ENCODE results near the gene NINJ2.
A peak's percentile ranks its signal among the peaks of the same experiment; 100 is the strongest.

NINJ2 gene

DNA sequence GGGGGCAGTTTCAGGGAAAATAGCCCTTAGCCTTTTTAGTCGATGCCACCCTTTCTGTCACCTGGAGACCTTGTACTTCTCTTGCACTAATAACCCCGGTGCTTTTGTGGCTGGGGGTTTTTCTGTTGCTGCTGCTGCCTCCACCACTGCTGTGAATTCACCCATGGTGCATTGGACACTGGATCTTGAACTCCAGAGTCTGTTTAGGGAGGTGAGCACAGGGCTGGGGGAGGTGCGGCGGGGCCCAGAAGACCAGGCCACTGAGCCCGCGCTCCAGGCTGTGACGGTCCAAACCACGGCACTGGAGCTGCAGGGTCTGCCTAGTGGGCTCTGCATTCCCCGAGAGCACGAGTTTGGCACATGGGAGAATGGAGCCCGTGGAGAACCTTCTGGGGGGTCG lies 100.6 kb downstream of the NINJ2 start:
- Mint-ChIP-seq H3K27me3 (peaks cover 0 to 8% of the 10 kb centered on the region in 2 donors), H3K36me3 (no peaks in the 10 kb centered on the region), H3K27ac (no peak overlapping the region), H3K4me3 (peak overlapping the region; percentile 15 to 31), H3K9me3 (no peaks in the 10 kb centered on the region), H3K4me1 (peaks cover 31 to 36% of the 10 kb centered on the region in 2 donors)
- peak; percentile 28 to 45 for ATAC-seq (replicated peaks)
- DNase-seq, result no peak

DNA sequence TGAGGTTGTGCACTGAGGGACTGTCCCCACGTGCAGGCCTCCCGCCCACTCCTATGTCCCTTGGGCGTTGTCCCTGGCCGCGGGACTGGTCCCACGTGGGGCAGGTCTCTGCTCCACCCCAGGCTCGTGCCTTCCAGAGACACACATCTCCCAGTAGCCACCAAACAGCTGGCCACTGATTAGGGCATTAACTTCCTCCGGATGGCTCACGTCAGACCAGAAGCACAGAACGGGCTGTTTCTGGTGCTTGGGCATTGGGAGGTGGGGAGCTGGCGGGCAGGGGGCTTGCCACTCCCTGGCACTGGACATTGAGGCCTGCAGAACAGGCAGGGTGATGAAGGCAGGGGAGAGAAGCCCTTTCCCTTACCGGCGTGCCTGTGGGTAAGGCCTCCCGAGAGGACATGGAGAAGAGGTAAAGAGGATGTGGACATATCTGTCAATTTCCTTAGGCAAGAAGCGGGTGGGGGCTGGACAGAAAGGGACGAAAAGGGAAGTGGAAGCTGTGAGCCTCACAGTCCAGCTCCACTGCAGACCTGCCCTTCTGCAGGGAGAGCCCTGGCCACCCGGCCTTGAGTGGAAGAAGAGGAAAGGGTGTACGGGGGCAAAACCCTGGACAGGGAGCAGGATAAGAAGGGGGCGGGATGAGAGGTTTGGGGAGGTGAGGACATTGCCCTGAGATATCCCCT lies 101.2 kb downstream of the NINJ2 start:
- H3K4me1 Mint-ChIP-seq, result peaks cover 31 to 36% of the 10 kb centered on the region in 2 donors

DNA sequence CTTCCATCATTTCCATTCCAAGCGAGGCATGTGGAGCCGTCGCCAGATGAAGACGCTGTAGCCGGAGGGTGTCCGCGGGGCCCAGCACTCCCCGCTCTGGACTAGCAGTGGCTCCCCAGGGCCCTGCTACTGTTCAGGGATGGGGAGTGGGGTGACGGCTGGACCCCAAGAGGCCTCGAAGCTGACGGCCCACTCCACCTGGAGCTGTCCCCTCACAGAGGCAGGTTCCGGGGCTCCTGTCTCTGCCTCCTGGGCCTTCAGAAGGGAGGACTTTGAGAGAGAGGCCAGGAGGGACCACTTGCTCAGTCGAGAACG lies 101.9 kb downstream of the NINJ2 start:
- peaks cover 31 to 36% of the 10 kb centered on the region in 2 donors for H3K4me1 Mint-ChIP-seq
- ATAC-seq (replicated peaks), result no peak

More for the DNA sequence above, 101.2 kb downstream of the NINJ2 start:
- Mint-ChIP-seq H3K9me3 (no peaks in the 10 kb centered on the region), H3K4me3 (peak overlapping the region; percentile 58 to 63), H3K27me3 (peaks cover 0 to 8% of the 10 kb centered on the region in 2 donors), H3K27ac (no peak overlapping the region), H3K36me3 (no peaks in the 10 kb centered on the region)
- DNase-seq (no peak), ATAC-seq (replicated peaks) (peak; percentile 24 to 36)

DNA sequence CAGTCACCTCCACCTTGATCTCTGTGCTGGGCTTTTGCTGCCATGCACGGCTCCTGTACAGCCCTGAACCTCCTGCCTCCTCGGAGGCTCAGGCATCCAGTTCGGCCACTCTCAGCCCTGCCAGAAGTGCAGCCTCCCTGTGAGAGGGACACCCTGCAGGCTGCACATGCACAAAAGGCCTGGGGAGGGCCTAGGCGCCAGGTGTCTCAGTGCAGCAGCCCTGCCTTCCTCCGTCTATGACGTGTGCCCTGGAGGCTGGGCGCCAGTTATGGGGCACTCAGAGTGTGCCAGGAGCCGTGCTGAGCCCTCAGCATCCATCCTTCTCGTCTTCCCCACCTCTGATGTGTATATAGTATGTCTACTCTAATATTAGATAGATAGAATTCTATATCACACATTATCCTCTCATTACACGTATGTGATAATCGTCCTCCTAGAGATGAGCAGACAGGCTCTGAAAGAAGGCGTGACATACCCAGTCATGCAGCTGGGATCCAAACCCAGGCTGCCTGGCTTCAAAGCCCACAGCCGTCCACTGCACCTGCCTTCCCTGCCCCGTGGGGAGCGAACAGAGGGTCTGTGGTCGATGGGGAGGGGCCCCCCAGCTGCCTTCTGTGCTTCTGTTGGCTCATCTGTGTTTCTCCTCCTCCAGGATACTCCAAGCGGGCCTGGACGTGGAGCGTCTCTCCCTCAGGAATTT lies 102.4 kb downstream of the NINJ2 start:
- Mint-ChIP-seq H3K36me3 (no peaks in the 10 kb centered on the region), H3K4me3 (no peak overlapping the region), H3K27ac (no peak overlapping the region), H3K27me3 (peaks cover 0 to 8% of the 10 kb centered on the region in 2 donors), H3K4me1 (peaks cover 31 to 36% of the 10 kb centered on the region in 2 donors), H3K9me3 (no peaks in the 10 kb centered on the region)
- no peak for DNase-seq
- ATAC-seq (replicated peaks), result no peak

More for the DNA sequence above, 101.9 kb downstream of the NINJ2 start:
- H3K27me3 Mint-ChIP-seq, result peaks cover 0 to 8% of the 10 kb centered on the region in 2 donors
- DNase-seq, result no peak
- no peak overlapping the region for H3K4me3 Mint-ChIP-seq
- no peak overlapping the region for H3K27ac Mint-ChIP-seq
- H3K36me3 Mint-ChIP-seq, result no peaks in the 10 kb centered on the region
- H3K9me3 Mint-ChIP-seq, result no peaks in the 10 kb centered on the region

DNA sequence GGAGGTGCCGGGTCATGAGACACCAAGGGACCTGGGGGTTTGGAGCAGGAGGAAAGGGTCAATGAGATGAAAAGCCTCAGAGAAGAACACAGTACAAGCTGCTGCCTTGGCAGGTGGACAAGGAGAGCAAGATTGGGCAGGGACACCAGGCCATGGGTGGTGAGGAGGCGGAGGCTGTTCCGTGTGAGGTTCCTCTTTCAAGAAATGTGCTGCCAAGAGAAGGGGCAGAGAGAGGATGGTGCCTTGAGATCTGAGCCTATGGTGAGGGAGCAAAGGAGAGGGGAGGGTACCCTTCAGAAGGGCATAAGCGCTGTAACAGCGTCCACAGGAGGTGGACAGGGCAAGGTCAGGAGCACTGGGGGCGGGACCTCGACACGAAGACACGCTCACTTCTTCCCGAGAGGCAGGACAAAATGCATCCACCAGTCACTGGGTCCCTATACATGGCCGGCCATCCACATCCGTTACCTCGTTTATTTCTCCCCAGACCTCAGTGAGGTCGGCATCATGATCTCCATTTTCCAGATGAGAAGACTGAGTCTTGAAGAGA lies 103.3 kb downstream of the NINJ2 start:
- Mint-ChIP-seq H3K36me3 (no peaks in the 10 kb centered on the region), H3K27ac (peak overlapping the region; percentile 56)

DNA sequence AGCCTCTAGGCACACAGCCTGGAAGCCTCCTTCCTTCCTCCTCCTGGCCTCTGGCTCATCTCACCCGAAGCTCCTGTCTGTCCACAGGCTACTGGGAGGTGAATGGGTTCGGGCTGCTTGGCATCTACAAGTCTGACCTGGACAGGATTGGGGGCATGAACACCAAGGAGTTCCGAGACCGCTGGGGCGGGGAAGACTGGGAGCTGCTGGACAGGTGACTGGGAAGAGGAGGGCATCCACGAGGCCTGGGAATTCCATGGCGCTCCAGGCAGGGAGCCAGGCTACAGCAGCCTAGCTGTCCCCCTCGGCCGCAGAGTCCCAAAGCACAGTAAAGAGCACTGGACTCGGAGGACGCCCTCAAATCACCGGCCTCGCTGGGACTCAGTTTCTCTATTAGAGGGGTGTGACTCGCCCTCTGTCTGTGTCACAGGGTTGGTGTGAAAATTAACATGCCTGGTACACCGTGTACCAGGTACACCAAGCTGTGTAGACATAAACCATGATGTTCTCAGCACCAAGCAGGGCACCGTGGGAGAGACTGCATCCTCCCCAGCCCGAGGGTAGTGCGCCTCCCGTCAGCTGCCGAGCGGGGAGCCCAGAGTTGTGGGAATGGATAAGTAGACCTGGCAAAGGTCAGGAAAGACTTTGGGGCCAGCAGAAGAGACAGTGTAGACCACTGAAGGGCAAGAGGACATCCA lies 103.9 kb downstream of the NINJ2 start:
- peaks cover 0 to 8% of the 10 kb centered on the region in 2 donors for H3K27me3 Mint-ChIP-seq
- no peaks in the 10 kb centered on the region for H3K9me3 Mint-ChIP-seq
- peaks cover 30 to 35% of the 10 kb centered on the region in 2 donors for H3K4me1 Mint-ChIP-seq
- H3K4me3 Mint-ChIP-seq, result no peak overlapping the region
- ATAC-seq (replicated peaks) (no peak), DNase-seq (no peak)
- H3K27ac Mint-ChIP-seq, result peak overlapping the region; percentile 56
- H3K36me3 Mint-ChIP-seq, result no peaks in the 10 kb centered on the region

More for the DNA sequence above, 103.3 kb downstream of the NINJ2 start:
- DNase-seq (no peak), ATAC-seq (replicated peaks) (no peak)
- Mint-ChIP-seq H3K4me1 (peaks cover 31 to 36% of the 10 kb centered on the region in 2 donors), H3K4me3 (no peak overlapping the region), H3K27me3 (peaks cover 0 to 8% of the 10 kb centered on the region in 2 donors), H3K9me3 (no peaks in the 10 kb centered on the region)

DNA sequence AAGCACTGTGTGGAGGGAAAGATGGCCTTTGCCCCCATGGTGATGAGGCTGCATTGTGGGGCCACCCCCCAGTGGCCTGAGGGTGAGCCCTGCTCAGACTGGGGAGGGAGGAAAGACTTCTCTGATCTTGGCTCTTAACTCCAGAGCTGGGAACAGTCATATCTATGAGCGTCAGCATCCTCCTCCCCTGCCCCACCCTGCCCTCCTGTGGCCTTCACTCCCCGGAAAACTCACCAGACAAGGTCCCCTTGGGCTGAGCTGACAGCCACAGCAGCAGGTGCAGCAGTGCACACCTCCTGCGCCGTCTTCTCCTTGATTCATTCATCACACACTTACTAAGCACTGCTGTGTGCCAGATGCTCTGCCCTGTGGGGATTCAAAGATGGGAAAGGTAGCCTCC lies 104.7 kb downstream of the NINJ2 start:
- Mint-ChIP-seq H3K4me1 (peaks cover 24 to 31% of the 10 kb centered on the region in 2 donors), H3K4me3 (no peak overlapping the region), H3K9me3 (no peaks in the 10 kb centered on the region)

DNA sequence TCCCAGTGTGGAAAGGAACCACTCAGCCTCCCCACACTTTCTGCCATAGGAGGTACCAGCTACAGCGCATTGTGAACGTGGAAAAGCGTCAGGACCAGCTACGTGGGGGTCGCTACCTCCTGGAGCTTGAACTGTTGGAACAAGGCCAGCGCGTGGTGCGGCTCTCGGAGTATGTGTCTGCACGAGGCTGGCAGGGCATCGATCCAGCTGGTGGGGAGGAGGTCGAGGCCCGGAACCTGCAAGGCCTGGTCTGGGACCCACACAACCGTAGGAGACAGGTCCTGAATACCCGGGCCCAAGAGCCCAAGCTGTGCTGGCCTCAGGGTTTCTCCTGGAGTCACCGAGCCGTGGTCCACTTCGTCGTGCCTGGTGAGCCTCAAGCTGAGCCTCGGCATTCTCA lies 106.7 kb downstream of the NINJ2 start:
- Mint-ChIP-seq H3K36me3 (no peaks in the 10 kb centered on the region), H3K4me1 (peaks cover 11 to 17% of the 10 kb centered on the region in 2 donors), H3K27ac (no peak overlapping the region), H3K27me3 (peaks cover 8 to 9% of the 10 kb centered on the region in 2 donors), H3K9me3 (no peaks in the 10 kb centered on the region), H3K4me3 (no peak overlapping the region)
- DNase-seq (no peak), ATAC-seq (replicated peaks) (no peak)

More for the DNA sequence above, 104.7 kb downstream of the NINJ2 start:
- peaks cover 2 to 8% of the 10 kb centered on the region in 2 donors for H3K27me3 Mint-ChIP-seq
- ATAC-seq (replicated peaks), result no peak
- H3K36me3 Mint-ChIP-seq, result no peaks in the 10 kb centered on the region
- no peak for DNase-seq
- peak overlapping the region; percentile 38 for H3K27ac Mint-ChIP-seq

DNA sequence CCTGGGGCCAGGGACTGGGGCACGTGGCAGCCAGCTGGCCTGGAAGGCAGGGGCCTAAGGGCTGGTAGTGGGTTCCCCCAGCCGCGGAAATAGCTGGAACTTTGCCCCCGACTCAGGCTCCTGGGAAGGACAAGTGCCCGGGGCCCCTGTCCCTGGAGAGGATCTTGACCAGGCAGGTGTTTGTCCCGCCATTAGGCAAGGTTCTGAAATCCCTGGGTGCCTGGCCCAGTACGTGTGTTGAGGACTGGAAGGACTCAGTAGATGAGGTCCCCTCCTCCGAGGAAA lies 109.3 kb downstream of the NINJ2 start:
- peaks cover 3 to 22% of the 10 kb centered on the region in 2 donors for H3K27me3 Mint-ChIP-seq
- H3K4me1 Mint-ChIP-seq, result peaks cover 4 to 9% of the 10 kb centered on the region in 2 donors
- H3K27ac Mint-ChIP-seq, result no peak overlapping the region
- no peaks in the 10 kb centered on the region for H3K9me3 Mint-ChIP-seq
- ATAC-seq (replicated peaks), result no peak
- H3K4me3 Mint-ChIP-seq, result peak overlapping the region; percentile 67 to 76
- no peaks in the 10 kb centered on the region for H3K36me3 Mint-ChIP-seq
- no peak for DNase-seq

DNA sequence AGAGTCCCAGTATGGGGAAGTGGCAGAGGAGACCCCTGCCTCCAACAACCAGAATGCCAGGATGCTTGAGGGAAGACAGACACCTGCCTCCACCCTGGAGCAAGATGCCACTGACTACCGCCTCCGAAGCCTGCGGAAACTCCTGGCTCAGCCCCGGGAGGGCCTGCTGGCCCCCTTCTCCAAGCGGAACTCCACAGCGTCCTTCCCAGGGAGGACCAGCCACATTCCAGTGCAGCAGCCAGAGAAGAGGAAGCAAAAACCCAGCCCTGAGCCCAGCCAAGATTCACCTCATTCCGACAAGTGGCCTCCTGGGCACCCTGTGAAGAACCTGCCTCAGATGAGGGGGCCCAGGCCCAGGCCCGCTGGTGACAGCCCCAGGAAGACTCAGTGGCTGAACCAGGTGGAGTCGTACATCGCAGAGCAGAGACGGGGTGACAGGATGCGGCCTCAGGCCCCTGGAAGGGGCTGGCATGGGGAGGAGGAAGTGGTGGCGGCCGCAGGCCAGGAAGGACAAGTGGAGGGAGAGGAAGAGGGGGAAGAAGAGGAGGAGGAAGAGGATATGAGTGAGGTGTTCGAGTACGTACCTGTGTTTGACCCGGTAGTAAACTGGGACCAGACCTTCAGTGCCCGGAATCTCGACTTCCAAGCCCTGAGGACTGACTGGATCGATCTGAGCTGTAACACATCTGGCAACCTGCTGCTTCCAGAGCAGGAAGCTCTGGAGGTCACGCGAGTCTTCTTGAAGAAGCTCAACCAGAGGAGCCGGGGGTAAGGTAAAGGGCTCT lies 109.8 kb downstream of the NINJ2 start:
- Mint-ChIP-seq H3K36me3 (no peaks in the 10 kb centered on the region), H3K27me3 (peaks cover 0 to 28% of the 10 kb centered on the region in 2 donors), H3K9me3 (no peaks in the 10 kb centered on the region), H3K4me1 (peaks cover 4 to 9% of the 10 kb centered on the region in 2 donors), H3K4me3 (peak overlapping the region; percentile 67 to 76), H3K27ac (peak overlapping the region; percentile 15)
- DNase-seq, result no peak
- ATAC-seq (replicated peaks), result peak; percentile 53 to 58

DNA sequence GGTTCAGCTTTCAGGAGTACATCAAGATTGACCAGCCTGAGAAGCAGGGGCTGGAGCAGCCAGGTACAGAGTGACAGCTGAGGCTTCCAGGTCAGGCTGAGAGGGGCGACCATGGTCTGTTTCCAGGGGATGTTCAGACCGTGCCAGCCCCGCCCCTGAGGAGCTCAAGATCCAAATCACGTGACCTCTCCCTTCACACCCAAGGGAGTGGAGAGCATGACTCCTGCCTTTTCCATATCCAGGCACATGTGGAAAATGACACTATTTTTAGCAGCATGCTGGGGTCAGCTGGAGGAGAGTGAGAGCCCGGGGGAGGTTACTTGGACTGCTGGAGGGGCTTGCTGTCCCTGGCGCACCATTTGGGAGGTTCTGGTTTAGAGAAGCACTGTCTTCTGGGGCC lies 110.8 kb downstream of the NINJ2 start:
- DNase-seq (no peak), ATAC-seq (replicated peaks) (no peak)
- Mint-ChIP-seq H3K4me1 (peaks cover 4 to 9% of the 10 kb centered on the region in 2 donors), H3K27me3 (peaks cover 9 to 37% of the 10 kb centered on the region in 2 donors), H3K9me3 (no peaks in the 10 kb centered on the region), H3K4me3 (no peak overlapping the region), H3K27ac (no peak overlapping the region), H3K36me3 (no peaks in the 10 kb centered on the region)

DNA sequence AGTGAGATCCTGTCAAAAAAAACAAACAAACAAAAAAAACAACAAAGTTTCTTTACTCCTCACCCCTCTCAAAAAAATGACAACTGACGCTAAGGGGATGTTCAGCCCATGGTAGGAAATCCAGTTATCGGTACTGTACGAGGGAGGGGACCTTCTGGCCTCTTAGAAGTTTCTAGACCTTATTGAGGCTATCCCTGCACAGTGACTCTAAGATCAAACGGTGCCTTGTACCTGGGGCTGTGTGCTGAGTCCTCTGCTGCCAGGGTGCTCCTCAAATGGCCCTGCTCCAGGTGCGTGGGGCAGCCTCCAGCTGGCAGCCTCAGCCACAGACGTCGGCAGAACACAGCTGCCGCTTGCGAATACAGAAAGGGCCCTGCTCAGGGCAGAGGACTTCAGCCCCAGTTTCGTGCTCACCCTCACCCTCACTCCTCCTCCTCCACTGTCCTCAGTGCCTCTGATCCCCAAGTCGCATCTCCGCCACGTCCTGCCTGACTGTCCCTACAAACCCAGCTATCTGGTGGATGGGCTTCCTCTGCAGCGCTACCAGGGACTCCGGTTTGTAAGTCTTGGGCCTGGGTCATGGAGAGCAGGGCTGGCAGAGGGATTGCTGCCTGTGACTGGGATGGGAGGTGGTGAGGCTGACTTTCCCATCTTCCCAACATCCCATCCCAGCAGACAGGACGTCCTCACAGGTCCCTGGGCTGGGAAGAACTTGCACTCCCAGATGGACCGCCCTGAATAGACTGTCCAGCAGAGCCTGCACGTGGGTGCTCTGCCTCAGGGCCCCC lies 112.6 kb downstream of the NINJ2 start:
- DNase-seq, result no peak
- ATAC-seq (replicated peaks), result no peak
- Mint-ChIP-seq H3K4me1 (peaks cover 10 to 21% of the 10 kb centered on the region in 2 donors), H3K27me3 (peaks cover 20 to 48% of the 10 kb centered on the region in 2 donors), H3K9me3 (no peaks in the 10 kb centered on the region), H3K36me3 (no peaks in the 10 kb centered on the region), H3K4me3 (no peak overlapping the region), H3K27ac (no peak overlapping the region)

DNA sequence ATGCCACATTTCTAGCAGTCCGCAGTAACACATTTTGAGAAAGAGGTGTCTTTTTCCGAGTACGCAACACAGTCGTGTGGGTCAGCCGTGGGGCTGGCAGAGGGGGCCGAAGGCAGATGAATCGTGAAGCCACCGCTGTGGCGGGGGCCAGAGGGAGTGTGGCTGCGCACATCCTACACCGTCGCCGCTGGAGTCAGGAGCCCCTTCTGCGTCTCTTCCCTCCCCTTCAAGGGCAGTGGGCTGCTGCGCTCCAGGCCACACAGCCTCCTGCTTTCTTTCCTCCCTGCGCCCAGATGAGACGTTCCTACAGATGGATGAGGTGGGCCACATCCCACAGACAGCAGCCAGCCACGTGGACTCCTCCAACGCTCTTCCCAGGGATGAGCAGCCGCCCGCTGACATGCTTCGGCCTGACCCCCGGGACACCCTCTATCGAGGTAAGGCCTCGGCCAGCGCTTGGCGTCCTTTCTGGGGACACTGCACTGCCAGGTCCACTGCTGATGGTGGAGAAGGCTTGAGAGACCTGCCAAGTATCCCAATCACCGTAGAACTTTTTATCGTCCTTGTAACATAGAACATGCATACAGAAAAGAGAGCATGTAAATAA lies 113.7 kb downstream of the NINJ2 start:
- no peaks in the 10 kb centered on the region for H3K9me3 Mint-ChIP-seq
- H3K4me1 Mint-ChIP-seq, result peaks cover 10 to 21% of the 10 kb centered on the region in 2 donors
- peaks cover 29 to 57% of the 10 kb centered on the region in 2 donors for H3K27me3 Mint-ChIP-seq
- H3K4me3 Mint-ChIP-seq, result no peak overlapping the region
- DNase-seq (no peak), ATAC-seq (replicated peaks) (no peak)
- H3K36me3 Mint-ChIP-seq, result no peaks in the 10 kb centered on the region
- H3K27ac Mint-ChIP-seq, result no peak overlapping the region

Data from stimulated activated naive B cell treated with anti-CD40 and anti-IgM and Interleukin-4, amounts not matched to agents 10 μg/mL and 1 μg/mL and 100 μg/mL, for 72 hours (primary cell).